Activated CD8-positive, alpha-beta memory T cell treated with anti-CD3 and anti-CD28 coated beads for 4 hours (primary cell): ENCODE results near the gene ANKK1.

Source experiments
- DNase-seq, 2 donors: peaks; one replicate each; pipeline ENCODE4 v3.0.0-alpha.2; 2020; ENCODE audit warnings: low read depth in 2 of 2

Gene ANKK1

GRCh38 chr11:113387605-113388211, at the start of gene ANKK1:
ANKK1 (plus strand) TSS chr11:113387779; CDS start chr11:113387885, 106 bp downstream.
- no peak for DNase-seq

- DNase-seq, result no peak
These were observed 48.8 kb upstream of the ANKK1 start for GRCh38 chr11:113338730-113339129.

DNA sequence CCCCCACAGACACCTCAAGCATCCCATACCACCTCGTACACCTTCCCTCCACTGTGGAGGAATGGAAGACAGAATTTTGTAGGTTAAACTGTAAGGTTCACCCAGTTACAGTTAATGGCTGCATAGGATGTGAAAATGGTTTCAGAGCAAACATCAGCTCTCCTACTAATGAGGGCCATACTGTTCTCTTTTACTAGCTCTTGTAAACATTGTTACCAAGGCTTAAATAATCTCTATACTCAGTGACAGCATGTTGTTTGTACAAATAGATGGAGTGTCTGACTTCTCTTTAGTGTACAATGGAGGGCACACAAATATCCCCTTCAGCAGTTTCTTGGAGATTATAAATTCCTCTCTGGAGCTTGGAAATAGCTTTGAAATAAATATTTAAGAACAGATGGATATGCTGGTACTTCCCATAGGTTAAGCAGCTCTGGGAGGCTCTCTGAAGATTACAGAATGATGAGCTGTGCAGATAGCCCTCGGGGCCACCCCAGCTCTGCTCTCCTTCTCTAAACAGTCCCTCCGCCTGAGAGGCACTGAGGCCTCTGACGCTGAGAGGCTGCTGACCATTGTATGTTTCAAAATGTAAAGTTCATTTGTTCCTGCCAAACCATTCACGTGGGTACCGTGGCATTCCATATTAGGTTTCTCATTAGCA, 47.5 kb upstream of the ANKK1 start:
- DNase-seq, result no peak

GRCh38 chr11:113341388-113342165, 46.0 kb upstream of the ANKK1 start:
- DNase-seq, result no peak

DNA sequence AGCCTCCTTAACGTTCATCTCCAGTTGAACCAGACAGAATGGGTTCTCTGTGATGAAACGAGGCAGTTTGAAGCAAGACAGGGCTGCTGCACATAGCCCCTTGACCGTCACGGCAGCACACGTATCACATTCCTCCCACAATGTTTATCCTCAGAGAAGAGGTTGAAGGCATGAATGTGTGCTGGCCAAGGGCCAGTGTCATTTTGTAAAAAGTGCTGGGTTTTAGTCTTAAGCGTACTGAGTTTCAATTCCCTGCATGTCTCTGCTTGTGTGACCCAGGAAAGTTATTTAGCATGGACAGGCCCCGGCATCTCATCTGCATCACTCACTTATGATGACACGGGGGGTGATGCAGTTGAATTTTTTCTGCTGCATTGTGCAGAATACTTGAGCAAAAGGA, 41.6 kb upstream of the ANKK1 start:
- DNase-seq, result no peak

- no peak for DNase-seq
These were observed 38.1 kb upstream of the ANKK1 start for GRCh38 chr11:113349528-113349927.

GRCh38 chr11:113350336-113351067, 37.1 kb upstream of the ANKK1 start:
- no peak for DNase-seq

GRCh38 chr11:113351068-113351450, 36.5 kb upstream of the ANKK1 start:
- DNase-seq, result no peak

DNA sequence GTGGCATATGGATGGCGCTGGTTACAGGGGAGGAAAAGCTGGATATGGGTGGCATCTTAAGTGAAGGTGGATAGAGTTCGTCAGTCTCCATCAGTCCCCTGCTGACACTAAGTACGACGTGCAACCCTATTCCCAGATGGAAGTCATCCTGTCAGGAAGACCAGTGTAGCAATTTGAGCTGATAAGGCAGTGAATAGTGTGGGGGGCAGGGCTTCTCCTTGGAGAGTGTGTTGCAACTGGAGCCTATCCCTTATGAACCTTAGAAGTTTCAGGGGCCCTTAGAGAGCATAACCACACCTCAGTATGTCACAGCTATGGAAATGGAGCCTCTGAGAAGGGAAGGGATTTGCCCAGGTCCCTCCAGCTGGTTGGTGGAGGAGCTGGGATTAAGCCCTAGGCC, 36.1 kb upstream of the ANKK1 start:
- no peak for DNase-seq

DNA sequence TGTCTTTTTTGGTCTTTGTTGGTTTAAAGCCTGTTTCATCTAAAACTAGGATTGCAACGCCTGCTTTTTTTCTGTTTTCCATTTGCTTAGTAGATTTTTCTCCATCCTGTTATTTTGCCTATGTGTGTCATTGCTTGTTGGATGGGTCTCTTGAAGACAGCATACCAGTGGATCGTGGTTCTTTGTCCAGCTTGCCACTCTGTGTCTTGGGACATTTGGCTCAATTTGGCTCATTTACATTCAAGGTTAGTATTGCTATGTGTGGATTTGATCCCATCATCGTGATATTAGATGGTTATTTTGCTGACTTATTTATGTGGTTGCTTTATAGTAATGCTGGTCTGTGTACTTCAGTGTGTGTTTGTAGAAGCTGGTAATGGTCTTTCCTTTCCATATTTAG, 31.4 kb upstream of the ANKK1 start:
- no peak for DNase-seq

DNA sequence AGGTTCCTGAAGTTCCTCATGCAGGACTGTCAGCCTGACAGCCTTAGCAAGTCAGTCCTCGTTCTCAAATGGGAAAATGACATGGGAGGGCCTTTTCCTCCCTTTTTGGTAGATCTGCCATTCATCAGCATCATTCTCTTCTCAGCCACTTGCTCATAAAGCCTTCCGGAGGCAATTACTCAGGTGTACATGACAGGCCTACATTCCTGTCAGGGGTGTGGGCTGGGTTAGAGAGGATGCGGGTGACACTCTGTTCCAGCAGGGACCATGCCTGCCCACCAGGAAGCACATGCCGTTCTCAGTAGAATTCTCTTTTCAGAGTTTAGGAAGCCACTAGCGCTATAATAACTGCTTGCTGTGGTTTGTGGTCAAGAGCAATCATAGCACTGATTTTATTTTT, 24.2 kb upstream of the ANKK1 start:
- DNase-seq, result no peak

DNA sequence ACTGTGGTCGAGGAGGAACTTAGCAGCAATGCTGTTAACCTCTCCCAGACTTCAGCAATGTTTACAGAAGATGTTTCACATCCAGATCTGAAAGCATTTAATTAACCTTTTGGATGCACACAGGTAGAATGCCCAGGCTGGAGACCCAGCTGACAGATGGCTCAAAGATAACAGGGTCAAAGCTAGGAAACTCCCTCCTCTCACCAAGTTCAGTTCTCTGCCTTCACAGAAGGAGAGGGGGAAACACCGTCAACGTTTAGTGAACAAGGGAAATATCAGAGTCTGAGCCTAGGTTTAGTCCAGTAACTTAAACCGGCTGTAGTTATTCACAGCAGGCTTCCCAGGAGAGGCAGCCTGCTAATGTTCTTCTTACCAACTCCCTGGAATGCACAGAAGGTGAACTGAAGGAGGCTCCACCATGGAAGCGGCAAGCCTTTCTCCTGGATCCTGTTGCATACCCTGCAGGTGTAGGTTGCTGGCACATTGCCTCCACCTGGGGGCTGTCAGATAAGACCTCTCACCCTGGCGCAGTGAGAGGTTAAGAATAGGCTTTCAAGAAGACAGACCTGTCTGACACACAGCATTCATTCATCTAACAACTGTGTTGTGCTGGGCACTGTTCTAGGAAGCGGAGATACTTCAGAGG, 23.5 kb upstream of the ANKK1 start:
- DNase-seq, result no peak

- no peak for DNase-seq
These were observed 21.7 kb upstream of the ANKK1 start for GRCh38 chr11:113365895-113366294.

DNA sequence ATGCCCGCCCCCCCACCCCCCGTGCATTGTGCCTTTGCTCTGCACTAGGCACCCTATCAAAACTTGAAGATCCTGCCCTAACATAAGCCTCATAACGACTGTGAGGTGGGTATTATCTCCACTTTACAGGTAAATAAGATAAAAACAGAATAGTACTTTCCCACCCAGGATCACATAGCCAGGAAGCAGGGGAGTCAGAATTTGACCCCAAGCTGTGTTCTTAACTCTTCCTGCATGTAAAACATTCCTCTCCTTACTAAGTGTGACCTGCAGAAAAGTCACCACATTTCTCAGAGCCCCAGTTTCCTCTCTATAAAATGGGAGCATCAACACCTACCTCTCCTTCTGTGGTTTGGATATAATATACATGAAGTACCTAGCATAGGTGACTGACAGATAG, 18.2 kb upstream of the ANKK1 start:
- no peak for DNase-seq

DNA sequence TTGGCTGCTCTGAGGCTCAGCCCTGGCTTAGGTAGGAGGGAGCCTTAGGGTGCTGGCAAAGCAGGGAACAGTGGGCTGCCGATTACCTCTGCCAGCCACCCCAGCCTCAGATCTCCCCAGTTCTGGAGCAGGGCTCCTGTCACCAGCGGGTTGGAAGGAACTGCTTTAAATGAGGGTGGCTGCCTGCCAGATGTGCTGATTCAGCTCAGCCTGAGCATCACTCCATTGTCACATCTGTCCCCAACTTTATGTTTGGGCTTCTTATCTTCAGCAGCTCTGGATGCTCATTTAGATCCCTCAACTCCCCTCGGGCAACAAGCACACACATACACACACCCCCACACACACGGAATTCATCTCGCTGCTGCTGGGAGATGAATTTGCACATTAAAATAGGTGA, 16.9 kb upstream of the ANKK1 start:
- DNase-seq, result no peak

GRCh38 chr11:113372309-113372708, 15.3 kb upstream of the ANKK1 start:
- no peak for DNase-seq

DNA sequence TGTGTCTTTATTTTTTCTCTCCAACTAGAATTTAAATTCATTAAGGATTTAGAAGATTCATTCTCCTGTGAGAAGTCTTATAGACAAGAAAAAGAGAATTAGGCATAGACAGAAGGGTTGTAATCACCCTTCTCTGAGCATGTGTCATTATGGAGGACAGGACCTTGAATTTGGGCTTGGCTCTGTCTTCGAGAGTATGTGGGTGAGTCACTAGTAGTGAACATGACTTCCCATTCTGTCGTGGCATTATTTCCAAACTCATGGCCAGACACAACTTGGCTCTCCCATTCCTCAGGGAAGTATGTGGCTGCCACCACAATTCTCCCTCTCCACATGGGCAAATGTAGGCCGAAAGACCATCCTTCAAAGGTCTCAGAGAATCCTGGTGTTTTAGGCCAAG, 14.3 kb upstream of the ANKK1 start:
- DNase-seq, result no peak

GRCh38 chr11:113373981-113374560, 13.5 kb upstream of the ANKK1 start:
- no peak for DNase-seq

DNA sequence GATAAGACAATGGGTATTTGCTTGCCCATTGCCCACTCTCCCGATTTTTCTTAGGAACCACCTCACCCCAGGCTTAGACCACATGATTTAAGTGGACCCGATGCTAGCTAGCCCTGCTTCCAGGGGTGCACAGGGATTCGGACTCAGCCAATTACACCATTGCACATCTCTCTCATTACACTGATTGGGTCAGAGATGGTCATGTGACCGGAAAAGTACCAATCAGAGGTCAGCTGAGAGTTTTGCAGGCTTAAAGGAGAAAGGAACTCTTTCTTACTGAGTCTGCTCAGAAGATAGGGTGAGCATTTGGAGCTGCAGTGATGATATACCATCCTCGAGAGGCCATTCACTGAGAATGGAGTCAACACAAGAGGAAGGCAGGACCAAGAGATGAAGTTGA, 12.2 kb upstream of the ANKK1 start:
- DNase-seq, result no peak

DNA sequence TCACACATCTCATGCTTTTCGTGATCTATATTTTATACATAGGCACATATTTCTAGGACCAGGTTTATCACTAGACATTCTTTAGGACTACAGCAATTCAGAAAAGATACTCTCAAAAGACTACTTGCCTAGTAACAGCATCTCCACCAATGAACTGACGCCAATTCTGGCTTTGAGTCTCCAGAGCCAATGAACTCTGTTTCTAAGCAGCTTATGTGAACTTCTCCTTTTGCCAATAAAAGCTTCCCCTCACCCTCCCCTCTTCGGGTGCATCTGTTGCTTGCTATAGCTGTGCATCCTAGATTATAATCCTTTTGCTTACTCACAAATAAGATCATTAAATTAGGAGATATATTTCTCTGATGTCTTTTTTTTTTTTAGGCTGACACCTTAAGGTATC, 11.4 kb upstream of the ANKK1 start:
- no peak for DNase-seq

GRCh38 chr11:113377681-113378412, 9.7 kb upstream of the ANKK1 start:
- no peak for DNase-seq
